Inferior parietal cortex (tissue), 1 donor: ENCODE measurements around the gene TTC34.
"Not testable (repeated sequence)": the region's sequence is repeated elsewhere in the genome, so short reads cannot be mapped to it uniquely, and the experiment has no call there.

Experiments used
- DNase-seq: peaks from one replicate; pipeline ENCODE4 v3.0.0-alpha.2; 2016; ENCODE audit errors: extremely low spot score

Gene TTC34

GRCh38 chr1:2811533-2811918, 10.0 kb upstream of the TTC34 start:
- DNase-seq: no peak

GRCh38 chr1:2810899-2811532, 9.5 kb upstream of the TTC34 start:
- no peak for DNase-seq

GRCh38 chr1:2810281-2810680, 8.8 kb upstream of the TTC34 start:
- DNase-seq: no peak

- DNase-seq: no peak
These were observed 8.2 kb upstream of the TTC34 start for GRCh38 chr1:2809656-2810055.

- DNase-seq: no peak
These were observed 7.5 kb upstream of the TTC34 start for GRCh38 chr1:2808831-2809605.

- no peak for DNase-seq
These were observed 6.9 kb upstream of the TTC34 start for GRCh38 chr1:2808386-2808705.

- DNase-seq: no peak
These were observed 6.3 kb upstream of the TTC34 start for GRCh38 chr1:2807678-2808385.

- no peak for DNase-seq
These were observed 5.5 kb upstream of the TTC34 start for GRCh38 chr1:2807036-2807435.

GRCh38 chr1:2806591-2806990, 5.1 kb upstream of the TTC34 start:
- DNase-seq: no peak

GRCh38 chr1:2805801-2806430, 4.4 kb upstream of the TTC34 start:
- DNase-seq: no peak

- no peak for DNase-seq
These were observed 3.3 kb upstream of the TTC34 start for GRCh38 chr1:2804628-2805351.

GRCh38 chr1:2803931-2804627, 2.6 kb upstream of the TTC34 start:
- DNase-seq: no peak

GRCh38 chr1:2803086-2803930, 1.8 kb upstream of the TTC34 start:
- DNase-seq: no peak

GRCh38 chr1:2802421-2802961, 998 bp upstream of the TTC34 start:
- no peak for DNase-seq

- no peak for DNase-seq
These were observed 447 bp downstream of the TTC34 start for GRCh38 chr1:2801046-2801445.

- DNase-seq: no peak
These were observed 838 bp downstream of the TTC34 start for GRCh38 chr1:2800664-2801045.

- no peak for DNase-seq
These were observed 1.5 kb downstream of the TTC34 start for GRCh38 chr1:2799811-2800663.

- not testable (repeated sequence) for DNase-seq
These were observed 2.5 kb downstream of the TTC34 start for GRCh38 chr1:2798958-2799357.

- no peak for DNase-seq
These were observed 3.8 kb downstream of the TTC34 start for GRCh38 chr1:2797741-2798016.
